GM21526 (cell line): ENCODE results near the gene TNFRSF14.

ENCODE experiments used
- ATAC-seq: cut with Tn5 transposase; IDR thresholded peaks from one replicate; pipeline ENCODE4 v1.9.1; 2021; ENCODE audit warnings: moderate library complexity; ENCODE audit not compliant: unreplicated experiment, low FRiP score

TNFRSF14 gene

GRCh38 chr1:2586154-2587070, 30.2 kb downstream of the TNFRSF14 start, which contains the start of gene PRXL2B:
Gene PRXL2B, plus strand, starts transcription at chr1:2586777. Its CDS starts 109 bp downstream, at chr1:2586886.
- ATAC-seq = peak; percentile 71

GRCh38 chr1:2587071-2587859, 31.1 kb downstream of the TNFRSF14 start:
- ATAC-seq = no peak

- no peak for ATAC-seq
Measured at GRCh38 chr1:2587860-2588571, 31.8 kb downstream of the TNFRSF14 start.

- no peak for ATAC-seq
Measured at GRCh38 chr1:2588661-2589430, 32.7 kb downstream of the TNFRSF14 start.

- ATAC-seq = no peak
Measured at GRCh38 chr1:2589431-2590232, 33.5 kb downstream of the TNFRSF14 start.

GRCh38 chr1:2590233-2591141, 34.3 kb downstream of the TNFRSF14 start:
- ATAC-seq = no peak

GRCh38 chr1:2591233-2591580, 35.0 kb downstream of the TNFRSF14 start:
- ATAC-seq = no peak

GRCh38 chr1:2591581-2592261, 35.5 kb downstream of the TNFRSF14 start:
- ATAC-seq = no peak

GRCh38 chr1:2592672-2593071, 36.5 kb downstream of the TNFRSF14 start:
- no peak for ATAC-seq

- no peak for ATAC-seq
Measured at GRCh38 chr1:2593251-2593878, 37.2 kb downstream of the TNFRSF14 start.

GRCh38 chr1:2594001-2594640, 38.0 kb downstream of the TNFRSF14 start:
- ATAC-seq = no peak

GRCh38 chr1:2594641-2595131, 38.5 kb downstream of the TNFRSF14 start:
- no peak for ATAC-seq

- no peak for ATAC-seq
Measured at GRCh38 chr1:2595261-2595811, 39.2 kb downstream of the TNFRSF14 start.

GRCh38 chr1:2595812-2596529, 39.8 kb downstream of the TNFRSF14 start:
- no peak for ATAC-seq

GRCh38 chr1:2596530-2597333, 40.6 kb downstream of the TNFRSF14 start:
- ATAC-seq = no peak
